Peyer's patch (tissue), 4 donors: Measurements from ENCODE around the gene NOTCH2.

Experiments used
- POLR2A ChIP-seq, 2 donors: fragments of 450-650 bp; IDR thresholded peaks; one replicate each; pipeline ENCODE4 v1.5.1; 2017; ENCODE audit warnings: antibody characterized with exemption in 2 of 2, mild to moderate bottlenecking in 2 of 2, moderate library complexity in 2 of 2
- TF ChIP-seq, protein P1 (sequence below), 6 experiments: fragments of 450-650 bp in 4 of 6; fragments of 200-600 bp in 2 of 6; sonication (generic) in 1 of 6; IDR thresholded peaks; one replicate each; pipeline ENCODE4 v1.5.1; 2017 to 2019; ENCODE audit warnings: antibody characterized with exemption in 6 of 6, mild to moderate bottlenecking in 3 of 6, moderate library complexity in 1 of 6

- TF ChIP-seq, protein P1, sequence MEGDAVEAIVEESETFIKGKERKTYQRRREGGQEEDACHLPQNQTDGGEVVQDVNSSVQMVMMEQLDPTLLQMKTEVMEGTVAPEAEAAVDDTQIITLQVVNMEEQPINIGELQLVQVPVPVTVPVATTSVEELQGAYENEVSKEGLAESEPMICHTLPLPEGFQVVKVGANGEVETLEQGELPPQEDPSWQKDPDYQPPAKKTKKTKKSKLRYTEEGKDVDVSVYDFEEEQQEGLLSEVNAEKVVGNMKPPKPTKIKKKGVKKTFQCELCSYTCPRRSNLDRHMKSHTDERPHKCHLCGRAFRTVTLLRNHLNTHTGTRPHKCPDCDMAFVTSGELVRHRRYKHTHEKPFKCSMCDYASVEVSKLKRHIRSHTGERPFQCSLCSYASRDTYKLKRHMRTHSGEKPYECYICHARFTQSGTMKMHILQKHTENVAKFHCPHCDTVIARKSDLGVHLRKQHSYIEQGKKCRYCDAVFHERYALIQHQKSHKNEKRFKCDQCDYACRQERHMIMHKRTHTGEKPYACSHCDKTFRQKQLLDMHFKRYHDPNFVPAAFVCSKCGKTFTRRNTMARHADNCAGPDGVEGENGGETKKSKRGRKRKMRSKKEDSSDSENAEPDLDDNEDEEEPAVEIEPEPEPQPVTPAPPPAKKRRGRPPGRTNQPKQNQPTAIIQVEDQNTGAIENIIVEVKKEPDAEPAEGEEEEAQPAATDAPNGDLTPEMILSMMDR (IDR thresholded peaks at IDR 0.05), result no peak
- TF ChIP-seq POLR2A (IDR thresholded peaks at IDR 0.05), result no peak
Observed at GRCh38 chr1:119956306-119956705, 113.2 kb downstream of the NOTCH2 start.
